Neural crest cell (in vitro differentiated cells): ENCODE data around the gene SUSD5. TPM values are rescaled to one million over a fixed set of nuclear protein-coding genes. Genes with fewer than 3 reads are reported as not detected.
A peak's percentile ranks its signal among the peaks of the same experiment; 100 is the strongest.
"Not testable (repeated sequence)": the region's sequence is repeated elsewhere in the genome, so short reads cannot be mapped to it uniquely, and the experiment has no call there.

Experiments used
- DNase-seq: peaks from one replicate; pipeline ENCODE4 v3.0.0; 2021; ENCODE audit warnings: low read depth, mixed read lengths, low spot score
- H3K27ac Mint-ChIP-seq: one replicate; pipeline ENCODE4 v1.8.0; 2021; ENCODE audit warnings: mild to moderate bottlenecking, mixed read lengths; ENCODE audit not compliant: unreplicated experiment
- H3K27me3 Mint-ChIP-seq: 2 replicates; pipeline ENCODE4 v1.8.0; 2021; ENCODE audit warnings: low read depth, mild to moderate bottlenecking, mixed read lengths
- H3K36me3 Mint-ChIP-seq: 2 replicates; pipeline ENCODE4 v1.8.0; 2021; ENCODE audit warnings: low read depth, mild to moderate bottlenecking, mixed read lengths
- H3K4me1 Mint-ChIP-seq: 2 replicates; pipeline ENCODE4 v1.8.0; 2021; ENCODE audit warnings: mixed read lengths
- H3K4me3 Mint-ChIP-seq: one replicate; pipeline ENCODE4 v1.8.0; 2021; ENCODE audit warnings: mild to moderate bottlenecking, mixed read lengths
- H3K9me3 Mint-ChIP-seq: 2 replicates; pipeline ENCODE4 v1.8.0; 2021; ENCODE audit warnings: mixed read lengths
- total RNA-seq: library from RNA; stranded (reverse); gene quantifications from 2 replicates; pipeline ENCODE4 v1.2.1, GENCODE V29; 2021
- TF ChIP-seq, protein P1 (sequence below): fragments of 200-600 bp; sonication (generic); conservative IDR thresholded peaks from 2 replicates; pipeline ENCODE4 v1.5.0; 2021; ENCODE audit warnings: antibody characterized with exemption, mild to moderate bottlenecking

The SUSD5 gene
- total RNA-seq, 1 donor from 2014 or later: 2.1 TPM

DNA sequence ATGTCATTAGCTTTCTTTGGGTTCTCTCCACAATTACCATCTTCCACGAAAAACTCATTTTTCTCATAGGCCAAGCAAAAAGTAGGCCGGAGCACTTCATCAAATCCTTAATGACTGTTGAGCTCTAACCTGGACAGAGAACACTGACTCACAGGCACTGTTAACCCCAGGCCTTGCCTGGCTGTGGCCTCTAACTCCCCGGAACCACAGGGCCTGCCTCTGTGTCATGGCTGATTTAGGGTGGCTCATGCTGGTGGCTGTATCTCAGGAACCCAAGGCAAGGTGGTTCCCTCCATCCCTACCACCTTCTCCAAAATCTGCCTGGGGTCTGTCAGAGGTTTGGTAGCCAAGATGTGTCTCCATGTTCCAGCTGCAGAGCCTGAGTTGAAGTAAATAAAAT lies 101.1 kb downstream of the SUSD5 start:
- Mint-ChIP-seq H3K27ac (no peak overlapping the region), H3K4me1 (peaks cover 37% of the 10 kb centered on the region), H3K4me3 (peak overlapping the region; percentile 77), H3K27me3 (no peaks in the 10 kb centered on the region), H3K36me3 (peaks cover 4% of the 10 kb centered on the region), H3K9me3 (no peaks in the 10 kb centered on the region)
- DNase-seq: no peak
- TF ChIP-seq, protein P1, sequence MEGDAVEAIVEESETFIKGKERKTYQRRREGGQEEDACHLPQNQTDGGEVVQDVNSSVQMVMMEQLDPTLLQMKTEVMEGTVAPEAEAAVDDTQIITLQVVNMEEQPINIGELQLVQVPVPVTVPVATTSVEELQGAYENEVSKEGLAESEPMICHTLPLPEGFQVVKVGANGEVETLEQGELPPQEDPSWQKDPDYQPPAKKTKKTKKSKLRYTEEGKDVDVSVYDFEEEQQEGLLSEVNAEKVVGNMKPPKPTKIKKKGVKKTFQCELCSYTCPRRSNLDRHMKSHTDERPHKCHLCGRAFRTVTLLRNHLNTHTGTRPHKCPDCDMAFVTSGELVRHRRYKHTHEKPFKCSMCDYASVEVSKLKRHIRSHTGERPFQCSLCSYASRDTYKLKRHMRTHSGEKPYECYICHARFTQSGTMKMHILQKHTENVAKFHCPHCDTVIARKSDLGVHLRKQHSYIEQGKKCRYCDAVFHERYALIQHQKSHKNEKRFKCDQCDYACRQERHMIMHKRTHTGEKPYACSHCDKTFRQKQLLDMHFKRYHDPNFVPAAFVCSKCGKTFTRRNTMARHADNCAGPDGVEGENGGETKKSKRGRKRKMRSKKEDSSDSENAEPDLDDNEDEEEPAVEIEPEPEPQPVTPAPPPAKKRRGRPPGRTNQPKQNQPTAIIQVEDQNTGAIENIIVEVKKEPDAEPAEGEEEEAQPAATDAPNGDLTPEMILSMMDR: no peak

DNA sequence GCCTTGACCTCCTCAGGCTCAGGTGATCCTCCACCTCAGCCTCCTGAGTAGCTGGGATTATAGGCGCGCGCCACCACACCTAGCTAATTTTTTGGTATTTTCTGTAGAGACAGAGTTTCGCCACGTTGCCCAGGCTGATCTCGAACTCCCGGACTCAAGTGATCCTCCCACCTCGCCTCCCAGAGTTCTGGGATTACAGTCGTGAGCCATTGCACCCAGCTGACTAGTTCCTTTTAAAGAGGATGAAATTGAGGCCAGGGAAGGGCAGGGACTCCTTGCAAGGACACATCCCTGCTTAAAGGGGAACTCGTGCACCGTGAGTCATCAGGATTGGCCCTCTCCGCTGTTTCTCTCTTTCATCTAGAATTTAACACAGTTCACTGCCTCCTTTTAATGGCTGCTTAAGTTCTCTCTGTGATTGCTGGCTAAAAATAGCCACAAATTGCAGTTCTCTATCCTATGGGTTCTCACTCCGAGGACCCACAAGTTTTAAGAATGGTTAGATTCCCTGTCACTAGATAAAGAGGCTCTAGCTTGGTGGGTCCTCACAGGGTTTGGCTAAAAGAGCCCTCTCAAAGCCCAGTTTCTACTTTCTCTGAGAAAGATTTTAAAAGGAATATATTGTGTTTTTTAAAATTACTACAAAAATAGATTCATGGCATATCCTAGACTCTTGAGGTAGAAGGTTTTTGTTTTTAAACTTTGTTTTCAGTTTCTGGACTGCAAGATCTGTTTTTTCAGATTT lies 103.4 kb downstream of the SUSD5 start:
- Mint-ChIP-seq H3K4me3 (peak overlapping the region; percentile 92), H3K4me1 (peaks cover 37% of the 10 kb centered on the region), H3K9me3 (no peaks in the 10 kb centered on the region), H3K36me3 (peaks cover 3% of the 10 kb centered on the region), H3K27me3 (no peaks in the 10 kb centered on the region), H3K27ac (peak overlapping the region; percentile 73)
- TF ChIP-seq, protein P1: no peak
- DNase-seq: no peak

DNA sequence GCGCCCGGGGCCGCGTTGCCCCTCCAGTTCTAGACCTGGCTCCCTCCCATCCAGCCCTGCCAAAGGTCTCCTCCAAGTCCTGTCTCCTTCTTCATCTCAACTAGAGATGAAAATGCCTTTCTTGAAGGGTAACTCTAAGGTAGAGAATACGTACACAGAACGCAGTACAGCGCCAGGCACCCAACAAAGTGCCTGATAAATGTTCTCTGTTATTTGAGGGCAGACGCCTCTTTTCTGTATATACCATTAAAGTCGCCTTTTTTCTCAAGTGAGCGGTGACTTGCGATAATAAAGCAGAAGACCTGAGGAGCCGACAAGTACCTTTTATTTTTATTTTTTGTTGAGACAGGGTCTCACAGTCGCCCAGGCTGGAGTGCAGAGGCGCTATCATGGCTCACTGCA lies 104.0 kb downstream of the SUSD5 start:
- DNase-seq: no peak
- Mint-ChIP-seq H3K27me3 (no peaks in the 10 kb centered on the region), H3K36me3 (peaks cover 3% of the 10 kb centered on the region)

DNA sequence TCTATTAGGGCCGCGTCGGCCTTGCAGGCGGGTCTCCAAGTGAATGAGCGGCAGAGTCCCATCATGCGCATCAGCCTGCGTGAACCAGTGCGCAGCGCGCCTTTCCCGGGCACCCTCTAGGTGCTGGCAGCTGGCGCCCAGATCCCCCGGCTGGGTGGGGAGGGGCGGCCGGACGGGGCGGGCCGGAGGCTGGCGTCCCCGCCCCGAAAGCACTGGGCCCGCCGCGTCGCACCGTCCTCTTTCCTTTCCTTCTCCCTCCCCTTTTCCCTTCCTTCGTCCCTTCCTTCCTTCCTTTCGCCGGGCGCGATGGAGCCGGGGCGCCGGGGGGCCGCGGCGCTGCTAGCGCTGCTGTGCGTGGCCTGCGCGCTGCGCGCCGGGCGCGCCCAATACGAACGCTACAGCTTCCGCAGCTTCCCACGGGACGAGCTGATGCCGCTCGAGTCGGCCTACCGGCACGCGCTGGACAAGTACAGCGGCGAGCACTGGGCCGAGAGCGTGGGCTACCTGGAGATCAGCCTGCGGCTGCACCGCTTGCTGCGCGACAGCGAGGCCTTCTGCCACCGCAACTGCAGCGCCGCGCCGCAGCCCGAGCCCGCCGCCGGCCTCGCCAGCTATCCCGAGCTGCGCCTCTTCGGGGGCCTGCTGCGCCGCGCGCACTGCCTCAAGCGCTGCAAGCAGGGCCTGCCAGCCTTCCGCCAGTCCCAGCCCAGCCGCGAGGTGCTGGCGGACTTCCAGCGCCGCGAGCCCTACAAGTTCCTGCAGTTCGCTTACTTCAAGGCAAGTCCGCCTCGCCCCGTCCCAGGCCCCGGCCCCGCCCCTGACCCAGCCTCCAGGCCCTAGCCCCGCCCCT lies 104.6 kb downstream of the SUSD5 start, which contains the start of gene CRTAP:
TSS of gene CRTAP (plus strand) at position 243 of the 850 bp plus-strand sequence. CDS start at position 307, 64 bp downstream.
- H3K4me3 Mint-ChIP-seq: peak within 1 kb of the TSS; percentile 92
- DNase-seq: peak; percentile 78
- peaks cover 37% of the 10 kb centered on the region for H3K4me1 Mint-ChIP-seq
- peak within 1 kb of the TSS; percentile 83 for H3K27ac Mint-ChIP-seq
- peaks cover 3% of the 10 kb centered on the region for H3K36me3 Mint-ChIP-seq
- TF ChIP-seq, protein P1: peak; percentile 11
- no peaks in the 10 kb centered on the region for H3K9me3 Mint-ChIP-seq
- no peaks in the 10 kb centered on the region for H3K27me3 Mint-ChIP-seq

More for the DNA sequence above, 104.0 kb downstream of the SUSD5 start:
- Mint-ChIP-seq H3K9me3 (no peaks in the 10 kb centered on the region), H3K4me3 (peak overlapping the region; percentile 92), H3K4me1 (peaks cover 37% of the 10 kb centered on the region), H3K27ac (peak overlapping the region; percentile 83)
- TF ChIP-seq, protein P1: no peak

DNA sequence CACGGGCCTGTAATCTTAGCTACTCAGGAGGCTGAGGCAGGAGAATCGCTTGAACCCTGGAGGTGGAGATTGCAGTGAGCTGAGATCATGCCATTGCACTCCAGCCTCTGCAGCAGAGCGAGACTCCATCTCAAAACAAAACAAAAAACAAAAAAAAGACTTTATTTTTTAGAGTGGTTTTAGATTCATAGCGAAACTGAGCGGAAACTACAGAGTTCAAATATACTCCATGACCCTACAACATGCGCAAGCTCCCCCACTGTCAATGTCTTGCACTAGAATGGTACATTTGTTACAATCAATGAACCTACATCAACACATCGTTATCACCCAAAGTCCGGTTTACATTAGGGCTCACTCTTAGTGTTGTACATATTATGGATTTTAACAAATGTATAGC lies 107.0 kb downstream of the SUSD5 start:
- no peak overlapping the region for H3K27ac Mint-ChIP-seq
- no peak for DNase-seq
- no peak overlapping the region for H3K4me3 Mint-ChIP-seq
- TF ChIP-seq, protein P1: no peak
- peaks cover 26% of the 10 kb centered on the region for H3K4me1 Mint-ChIP-seq
- no peaks in the 10 kb centered on the region for H3K27me3 Mint-ChIP-seq
- peaks cover 5% of the 10 kb centered on the region for H3K9me3 Mint-ChIP-seq
- peaks cover 3% of the 10 kb centered on the region for H3K36me3 Mint-ChIP-seq

DNA sequence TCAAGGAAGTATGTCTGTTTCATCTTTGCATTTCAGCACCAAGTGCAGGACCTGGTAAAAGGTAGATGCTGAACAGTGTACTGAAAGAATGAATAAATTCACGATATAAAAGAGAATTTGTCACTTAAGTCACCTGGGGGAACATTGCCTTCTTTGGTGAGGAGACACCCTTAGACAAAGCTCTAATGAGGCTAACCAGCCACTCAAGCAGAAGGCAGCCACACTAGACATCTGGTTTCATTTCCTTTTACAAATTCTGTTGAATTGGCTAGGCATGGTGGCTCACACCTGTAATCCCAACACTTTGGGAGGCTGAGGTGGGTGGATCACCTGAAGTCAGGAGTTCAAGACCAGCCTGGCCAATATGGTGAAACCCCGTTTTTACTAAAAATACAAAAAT lies 111.8 kb downstream of the SUSD5 start:
- not testable (repeated sequence) for H3K4me3 Mint-ChIP-seq, H3K36me3 Mint-ChIP-seq, DNase-seq, H3K27ac Mint-ChIP-seq, H3K4me1 Mint-ChIP-seq, H3K9me3 Mint-ChIP-seq, H3K27me3 Mint-ChIP-seq
